Adipose tissue (tissue), 3 donors: ENCODE data around the gene APH1B. TPM values are rescaled to one million over a fixed set of nuclear protein-coding genes. Genes with fewer than 3 reads are reported as not detected.

Source experiments
- H3K27ac ChIP-seq: one replicate; pipeline ENCODE4 v1.5.1; 2013; ENCODE audit warnings: low read depth, low read length
- WGBS, 3 donors: extraction: QIAGEN DNeasy Blood & Tissue Kit; methylation state at CpG; one replicate each; pipeline ENCODE4 v1.1.7; 2013; 5-methylcytosine and 5-hydroxymethylcytosine counted together
- polyA plus RNA-seq, 3 donors: library from polyadenylated mRNA; stranded (reverse); fragments of 200-250 nt; gene quantifications; one replicate each; pipeline ENCODE4 v1.2.3, GENCODE V29; 2013
- donor health status: healthy with polysubstance abuse.
- donor health status: Bipolar disorder and iron deficiency.
- donor health status: healthy.

The APH1B gene
- polyA plus RNA-seq, 3 donors = 2.6 to 7.9 (median 7.4) TPM

GRCh38 chr15:63288342-63288741 is 10.9 kb downstream of the APH1B start:
- H3K27ac ChIP-seq = no peak overlapping the region
- WGBS, 3 donors = 65 to 90% (median 75%) methylated on average over 1 of the region's 1 CpG

GRCh38 chr15:63288778-63289378 is 11.5 kb downstream of the APH1B start:
- 3 to 6% (median 3%) methylated on average over 4 of the region's 4 CpGs for whole genome bisulfite sequencing, 3 donors
- no peak overlapping the region for H3K27ac ChIP-seq

GRCh38 chr15:63291507-63291906 is 14.1 kb downstream of the APH1B start:
- no peak overlapping the region for H3K27ac ChIP-seq

- no peak overlapping the region for H3K27ac ChIP-seq
- 88 to 95% (median 95%) methylated on average over 3 of the region's 3 CpGs for WGBS, 3 donors
Observed at GRCh38 chr15:63292241-63292640, 14.8 kb downstream of the APH1B start.

- H3K27ac ChIP-seq = no peak overlapping the region
- WGBS, 3 donors = 95 to 96% (median 95%) methylated on average over 5 of the region's 5 CpGs
Observed at GRCh38 chr15:63292771-63293170, 15.4 kb downstream of the APH1B start.

GRCh38 chr15:63294359-63294758 is 17.0 kb downstream of the APH1B start:
- 72 to 94% (median 74%) methylated on average over 3 of the region's 3 CpGs for WGBS, 3 donors
- H3K27ac ChIP-seq = no peak overlapping the region

GRCh38 chr15:63295341-63295740 is 17.9 kb downstream of the APH1B start:
- no peak overlapping the region for H3K27ac ChIP-seq

- H3K27ac ChIP-seq = no peak overlapping the region
- WGBS, 3 donors = 51 to 62% (median 53%) methylated on average over 6 of the region's 6 CpGs
Observed at GRCh38 chr15:63296195-63296594, 18.8 kb downstream of the APH1B start.

- no peak overlapping the region for H3K27ac ChIP-seq
- 86 to 93% (median 91%) methylated on average over 7 of the region's 7 CpGs for WGBS, 3 donors
Observed at GRCh38 chr15:63299943-63300575, 22.7 kb downstream of the APH1B start.

GRCh38 chr15:63301088-63301487 is 23.7 kb downstream of the APH1B start:
- WGBS, 3 donors = 56 to 94% (median 84%) methylated on average over 1 of the region's 1 CpG
- H3K27ac ChIP-seq = no peak overlapping the region

- 91 to 94% (median 93%) methylated on average over 5 of the region's 5 CpGs for WGBS, 3 donors
- no peak overlapping the region for H3K27ac ChIP-seq
Observed at GRCh38 chr15:63305260-63305659, 27.9 kb downstream of the APH1B start.

GRCh38 chr15:63306492-63307073 is 29.2 kb downstream of the APH1B start:
- 58 to 93% (median 90%) methylated on average over 5 of the region's 5 CpGs for whole genome bisulfite sequencing, 3 donors

GRCh38 chr15:63308491-63308890 is 31.1 kb downstream of the APH1B start:
- no peak overlapping the region for H3K27ac ChIP-seq
- 84 to 93% (median 91%) methylated on average over 4 of the region's 4 CpGs for WGBS, 3 donors

More at GRCh38 chr15:63306492-63307073, 29.2 kb downstream of the APH1B start:
- H3K27ac ChIP-seq = no peak overlapping the region

- 83 to 86% (median 83%) methylated on average over 2 of the region's 2 CpGs for WGBS, 3 donors
- H3K27ac ChIP-seq = no peak overlapping the region
Observed at GRCh38 chr15:63308947-63309346, 31.5 kb downstream of the APH1B start.

GRCh38 chr15:63310646-63311045 is 33.2 kb downstream of the APH1B start:
- WGBS, 3 donors = 70 to 93% (median 89%) methylated on average over 3 of the region's 3 CpGs
- no peak overlapping the region for H3K27ac ChIP-seq

GRCh38 chr15:63312286-63312685 is 34.9 kb downstream of the APH1B start:
- H3K27ac ChIP-seq = no peak overlapping the region
- WGBS, 3 donors = 95 to 100% (median 97%) methylated on average over 1 of the region's 1 CpG

- WGBS, 3 donors = 85 to 87% (median 85%) methylated on average over 4 of the region's 4 CpGs
Observed at GRCh38 chr15:63313825-63314224, 36.4 kb downstream of the APH1B start.

GRCh38 chr15:63314409-63314808 is 37.0 kb downstream of the APH1B start:
- no peak overlapping the region for H3K27ac ChIP-seq
- WGBS, 3 donors = 59 to 63% (median 63%) methylated on average over 2 of the region's 2 CpGs

More at GRCh38 chr15:63313825-63314224, 36.4 kb downstream of the APH1B start:
- no peak overlapping the region for H3K27ac ChIP-seq

GRCh38 chr15:63318344-63318743 is 40.9 kb downstream of the APH1B start:
- no peak overlapping the region for H3K27ac ChIP-seq
- WGBS, 3 donors = 97 to 98% (median 98%) methylated on average over 4 of the region's 4 CpGs

GRCh38 chr15:63319065-63319464 is 41.7 kb downstream of the APH1B start:
- 90 to 98% (median 96%) methylated on average over 3 of the region's 3 CpGs for WGBS, 3 donors
- H3K27ac ChIP-seq = no peak overlapping the region
